ENCODE measurements around the gene ANKRD52. TPM values are rescaled to one million over a fixed set of nuclear protein-coding genes. Genes with fewer than 3 reads are reported as not detected.

Gene ANKRD52
- total RNA-seq, 1 experiment from 2014 or later: 67.5 TPM

DNA sequence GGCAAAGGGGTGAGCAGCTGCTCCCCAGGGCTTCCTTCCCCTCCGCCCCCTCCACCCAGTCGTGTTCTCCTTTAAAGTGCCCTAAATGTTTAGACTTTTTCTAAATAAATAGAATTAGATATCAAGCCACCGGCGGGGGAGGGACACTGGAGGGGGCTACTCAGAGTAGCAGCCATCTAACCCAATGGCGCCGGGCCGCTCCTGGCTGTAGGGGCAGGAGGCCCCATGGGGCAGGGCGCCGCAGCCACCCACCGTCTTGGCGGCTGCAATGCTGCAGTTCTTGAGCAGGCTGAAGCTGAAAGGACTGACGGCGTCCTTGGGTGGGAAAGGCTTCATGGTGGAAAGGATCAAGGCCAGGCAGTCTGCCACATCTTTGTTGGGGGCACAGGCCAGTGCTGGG, 15.2 kb downstream of the ANKRD52 start:
- ATAC-seq: no peak
- ChIA-PET CTCF (no interaction called here), POLR2A (interaction anchor here (0.6 kb wide), 1 partner anchor 16 kb away, joined by 7 read pairs; no protein-coding TSS in a partner anchor)
- Histone ChIP-seq H3K27me3 (ENCODE audit: control insufficient read depth, insufficient read depth, low read length) (no peaks in the 10 kb centered on the region), H3K27ac (ENCODE audit: low read length) (no peak overlapping the region), H3K9me3 (ENCODE audit: control insufficient read depth, insufficient read depth, low read depth, low read length) (no peaks in the 10 kb centered on the region), H3K4me1 (ENCODE audit: control insufficient read depth, insufficient read depth, low read length) (no peaks in the 10 kb centered on the region), H3K4me3 (ENCODE audit: low read depth in 2 of 2, low read length in 2 of 2) (no peak overlapping the region), H3K36me3 (ENCODE audit: control insufficient read depth, insufficient read depth, low read length) (peaks cover 10% of the 10 kb centered on the region)
- TF ChIP-seq, protein P1, sequence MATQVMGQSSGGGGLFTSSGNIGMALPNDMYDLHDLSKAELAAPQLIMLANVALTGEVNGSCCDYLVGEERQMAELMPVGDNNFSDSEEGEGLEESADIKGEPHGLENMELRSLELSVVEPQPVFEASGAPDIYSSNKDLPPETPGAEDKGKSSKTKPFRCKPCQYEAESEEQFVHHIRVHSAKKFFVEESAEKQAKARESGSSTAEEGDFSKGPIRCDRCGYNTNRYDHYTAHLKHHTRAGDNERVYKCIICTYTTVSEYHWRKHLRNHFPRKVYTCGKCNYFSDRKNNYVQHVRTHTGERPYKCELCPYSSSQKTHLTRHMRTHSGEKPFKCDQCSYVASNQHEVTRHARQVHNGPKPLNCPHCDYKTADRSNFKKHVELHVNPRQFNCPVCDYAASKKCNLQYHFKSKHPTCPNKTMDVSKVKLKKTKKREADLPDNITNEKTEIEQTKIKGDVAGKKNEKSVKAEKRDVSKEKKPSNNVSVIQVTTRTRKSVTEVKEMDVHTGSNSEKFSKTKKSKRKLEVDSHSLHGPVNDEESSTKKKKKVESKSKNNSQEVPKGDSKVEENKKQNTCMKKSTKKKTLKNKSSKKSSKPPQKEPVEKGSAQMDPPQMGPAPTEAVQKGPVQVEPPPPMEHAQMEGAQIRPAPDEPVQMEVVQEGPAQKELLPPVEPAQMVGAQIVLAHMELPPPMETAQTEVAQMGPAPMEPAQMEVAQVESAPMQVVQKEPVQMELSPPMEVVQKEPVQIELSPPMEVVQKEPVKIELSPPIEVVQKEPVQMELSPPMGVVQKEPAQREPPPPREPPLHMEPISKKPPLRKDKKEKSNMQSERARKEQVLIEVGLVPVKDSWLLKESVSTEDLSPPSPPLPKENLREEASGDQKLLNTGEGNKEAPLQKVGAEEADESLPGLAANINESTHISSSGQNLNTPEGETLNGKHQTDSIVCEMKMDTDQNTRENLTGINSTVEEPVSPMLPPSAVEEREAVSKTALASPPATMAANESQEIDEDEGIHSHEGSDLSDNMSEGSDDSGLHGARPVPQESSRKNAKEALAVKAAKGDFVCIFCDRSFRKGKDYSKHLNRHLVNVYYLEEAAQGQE (IDR thresholded peaks at IDR 0.05; ENCODE audit: insufficient read depth in 1 of 2, low read depth in 2 of 2, low read length in 1 of 2): no peak
- TF ChIP-seq POLR2AphosphoS5 (IDR thresholded peaks at IDR 0.05; ENCODE audit: low read depth, low read length): no peak
- TF ChIP-seq TCF7L2 (IDR thresholded peaks at IDR 0.05; ENCODE audit: low read depth, low read length): no peak
- in situ Hi-C loops (cut with HindIII; ENCODE audit: low pct_unique_long_range_greater_than_20kb, low sequenced_read_pairs): no loop called here
- intact Hi-C loops (cut with micrococcal nuclease; ENCODE audit: unreplicated experiment): no loop called here
- DNase-seq (ENCODE audit: low read depth, low spot score): no peak
- no TSS peak for BruUV-seq (replicated peaks)

DNA sequence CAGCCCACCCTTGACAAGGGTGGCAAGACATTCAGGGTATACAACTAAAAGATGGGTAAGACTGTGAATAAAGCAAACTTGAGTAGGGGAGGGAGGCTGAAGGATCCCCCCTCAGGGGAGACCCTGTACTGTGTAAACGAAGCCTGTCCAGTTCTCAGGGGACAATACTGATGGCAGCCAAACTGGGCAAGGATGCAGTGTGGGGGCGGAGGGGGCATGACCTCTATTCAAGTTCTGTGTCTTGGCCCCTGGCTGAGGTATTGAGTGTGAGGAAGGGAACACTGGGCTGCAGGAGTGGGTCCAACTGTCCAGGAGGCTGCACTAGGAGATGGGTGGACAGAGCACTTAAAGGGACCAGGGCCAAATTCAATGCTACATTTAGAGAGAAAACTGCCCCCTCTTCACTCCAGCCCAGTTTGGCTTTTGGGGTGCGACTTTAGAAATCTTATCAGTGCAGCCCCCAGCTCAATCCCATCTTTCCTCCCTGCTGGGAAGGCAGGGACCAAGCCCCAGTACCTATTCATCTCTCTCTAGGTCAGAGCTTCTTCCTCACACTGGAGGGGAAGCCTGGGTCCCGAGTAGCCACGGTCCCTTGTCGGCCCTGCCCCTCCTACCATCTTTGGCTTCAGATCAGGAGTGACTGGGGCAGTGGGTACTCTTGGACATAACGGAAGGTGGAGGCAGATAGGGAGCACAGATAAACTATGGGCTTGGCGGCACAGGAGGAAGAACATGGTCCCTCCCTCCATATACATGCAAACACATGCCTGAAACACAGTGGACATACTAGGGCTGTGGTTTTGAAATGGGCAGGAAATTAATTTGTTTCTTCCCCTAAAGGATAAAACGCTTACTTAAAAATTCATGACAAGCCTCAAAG, 16.5 kb downstream of the ANKRD52 start:
- no peaks in the 10 kb centered on the region for H3K27me3 ChIP-seq (ENCODE audit: control insufficient read depth, insufficient read depth, low read length)
- CTCF ChIA-PET: no interaction called here
- ATAC-seq (no peak), DNase-seq (ENCODE audit: low read depth, low spot score) (no peak)
- no peaks in the 10 kb centered on the region for H3K4me1 ChIP-seq (ENCODE audit: control insufficient read depth, insufficient read depth, low read length)
- peaks cover 10% of the 10 kb centered on the region for H3K36me3 ChIP-seq (ENCODE audit: control insufficient read depth, insufficient read depth, low read length)
- in situ Hi-C loops (cut with HindIII; ENCODE audit: low pct_unique_long_range_greater_than_20kb, low sequenced_read_pairs) (no loop called here), intact Hi-C loops (cut with micrococcal nuclease; ENCODE audit: unreplicated experiment) (no loop called here)
- POLR2A ChIA-PET: no interaction called here
- no peak overlapping the region for H3K4me3 ChIP-seq (ENCODE audit: low read depth in 2 of 2, low read length in 2 of 2)
- H3K27ac ChIP-seq (ENCODE audit: low read length): no peak overlapping the region
- TF ChIP-seq SIN3A (IDR thresholded peaks at IDR 0.05; ENCODE audit: borderline replicate concordance, insufficient read depth, low read depth, low read length): no peak
- TF ChIP-seq, protein P2, sequence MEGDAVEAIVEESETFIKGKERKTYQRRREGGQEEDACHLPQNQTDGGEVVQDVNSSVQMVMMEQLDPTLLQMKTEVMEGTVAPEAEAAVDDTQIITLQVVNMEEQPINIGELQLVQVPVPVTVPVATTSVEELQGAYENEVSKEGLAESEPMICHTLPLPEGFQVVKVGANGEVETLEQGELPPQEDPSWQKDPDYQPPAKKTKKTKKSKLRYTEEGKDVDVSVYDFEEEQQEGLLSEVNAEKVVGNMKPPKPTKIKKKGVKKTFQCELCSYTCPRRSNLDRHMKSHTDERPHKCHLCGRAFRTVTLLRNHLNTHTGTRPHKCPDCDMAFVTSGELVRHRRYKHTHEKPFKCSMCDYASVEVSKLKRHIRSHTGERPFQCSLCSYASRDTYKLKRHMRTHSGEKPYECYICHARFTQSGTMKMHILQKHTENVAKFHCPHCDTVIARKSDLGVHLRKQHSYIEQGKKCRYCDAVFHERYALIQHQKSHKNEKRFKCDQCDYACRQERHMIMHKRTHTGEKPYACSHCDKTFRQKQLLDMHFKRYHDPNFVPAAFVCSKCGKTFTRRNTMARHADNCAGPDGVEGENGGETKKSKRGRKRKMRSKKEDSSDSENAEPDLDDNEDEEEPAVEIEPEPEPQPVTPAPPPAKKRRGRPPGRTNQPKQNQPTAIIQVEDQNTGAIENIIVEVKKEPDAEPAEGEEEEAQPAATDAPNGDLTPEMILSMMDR (IDR thresholded peaks at IDR 0.05): no peak
- TF ChIP-seq POLR2AphosphoS5 (IDR thresholded peaks at IDR 0.05; ENCODE audit: low read depth, low read length): no peak
- TF ChIP-seq, protein P1 (IDR thresholded peaks at IDR 0.05; ENCODE audit: insufficient read depth in 1 of 2, low read depth in 2 of 2, low read length in 1 of 2): no peak
- TF ChIP-seq TCF7L2 (IDR thresholded peaks at IDR 0.05; ENCODE audit: low read depth, low read length): no peak
- H3K9me3 ChIP-seq (ENCODE audit: control insufficient read depth, insufficient read depth, low read depth, low read length): no peaks in the 10 kb centered on the region
- BruUV-seq (replicated peaks): no TSS peak
